HepG2 (cell line): ENCODE measurements around the gene TEAD3. TPM values are rescaled to one million over a fixed set of nuclear protein-coding genes. Genes with fewer than 3 reads are reported as not detected.

Experiments used
- CAMTA2 ChIP-seq: sonication (generic); formaldehyde crosslinking; IDR thresholded peaks from 2 replicates; pipeline ENCODE4 v1.4.0; 2020; ENCODE audit warnings: mild to moderate bottlenecking, missing genetic modification reagents, borderline replicate concordance
- ETV5 ChIP-seq: IDR thresholded peaks from 2 replicates; pipeline ENCODE4 v1.6.1; 2018; ENCODE audit warnings: missing biosample characterization, missing genetic modification reagents, inconsistent platforms, borderline replicate concordance
- KDM4B ChIP-seq: sonication (generic); formaldehyde crosslinking; IDR thresholded peaks from 2 replicates; pipeline ENCODE4 v1.4.0; 2020; ENCODE audit warnings: missing genetic modification reagents
- NCOA1 ChIP-seq: sonication (generic); formaldehyde crosslinking; IDR thresholded peaks from 2 replicates; pipeline ENCODE4 v1.9.0; 2021; ENCODE audit warnings: missing genetic modification reagents
- ONECUT2 ChIP-seq: sonication (generic); formaldehyde crosslinking; IDR thresholded peaks from 2 replicates; pipeline ENCODE4 v1.4.0; 2020; ENCODE audit warnings: missing genetic modification reagents
- SNAI1 ChIP-seq: sonication (generic); formaldehyde crosslinking; IDR thresholded peaks from 2 replicates; pipeline ENCODE4 v1.5.0; 2020; ENCODE audit warnings: mild to moderate bottlenecking, missing genetic modification reagents, borderline replicate concordance
- SOX5 ChIP-seq: IDR thresholded peaks from 2 replicates; pipeline ENCODE4 v1.6.1; 2016; ENCODE audit warnings: borderline replicate concordance
- THYN1 ChIP-seq: sonication (generic); formaldehyde crosslinking; IDR thresholded peaks from 2 replicates; pipeline ENCODE4 v1.8.1; 2023; ENCODE audit warnings: low read depth, mild to moderate bottlenecking, moderate library complexity, missing genetic modification reagents, borderline replicate concordance
- ZBTB8A ChIP-seq: sonication (generic); formaldehyde crosslinking; IDR thresholded peaks from 2 replicates; pipeline ENCODE4 v1.4.0; 2020; ENCODE audit warnings: mild to moderate bottlenecking, low read depth, missing genetic modification reagents, borderline replicate concordance
- ZHX2 ChIP-seq, 2 experiments: sonication (generic) in 1 of 2; formaldehyde crosslinking in 1 of 2; IDR thresholded peaks; 2 replicates each; pipeline versions ENCODE4 v1.6.1 to v1.9.0; 2014 to 2022; ENCODE audit warnings: antibody characterized with exemption in 1 of 2, borderline replicate concordance in 1 of 2, inconsistent platforms in 1 of 2, low read depth in 1 of 2, missing genetic modification reagents in 1 of 2
- ZNF124 ChIP-seq: sonication (generic); formaldehyde crosslinking; IDR thresholded peaks from 2 replicates; pipeline ENCODE4 v1.4.0; 2020; ENCODE audit warnings: missing genetic modification reagents
- ZNF281 ChIP-seq: sonication (generic); formaldehyde crosslinking; IDR thresholded peaks from 2 replicates; pipeline ENCODE4 v1.4.0; 2020; ENCODE audit warnings: missing genetic modification reagents, borderline replicate concordance
- ZNF3 ChIP-seq: IDR thresholded peaks from 2 replicates; pipeline ENCODE4 v1.7.0; 2017; ENCODE audit warnings: inconsistent platforms
- ZNF33A ChIP-seq: sonication (generic); formaldehyde crosslinking; IDR thresholded peaks from 2 replicates; pipeline ENCODE4 v1.5.1; 2020; ENCODE audit warnings: missing genetic modification reagents, mild to moderate bottlenecking, moderate library complexity, borderline replicate concordance
- ZNF430 ChIP-seq: sonication (generic); formaldehyde crosslinking; IDR thresholded peaks from 2 replicates; pipeline ENCODE4 v1.9.0; 2021; ENCODE audit warnings: mild to moderate bottlenecking, missing genetic modification reagents
- ZNF530 ChIP-seq: sonication (generic); formaldehyde crosslinking; IDR thresholded peaks from 2 replicates; pipeline ENCODE4 v1.5.0; 2020; ENCODE audit warnings: low read depth, mild to moderate bottlenecking, missing genetic modification reagents
- ZNF678 ChIP-seq: sonication (generic); formaldehyde crosslinking; IDR thresholded peaks from 2 replicates; pipeline ENCODE4 v1.4.0; 2020; ENCODE audit warnings: mild to moderate bottlenecking, missing genetic modification reagents
- ZNF879 ChIP-seq: sonication (generic); formaldehyde crosslinking; IDR thresholded peaks from 2 replicates; pipeline ENCODE4 v1.8.1; 2023; ENCODE audit warnings: missing genetic modification reagents
- ZNF891 ChIP-seq: sonication (generic); formaldehyde crosslinking; IDR thresholded peaks from 2 replicates; pipeline ENCODE4 v1.5.0; 2020; ENCODE audit warnings: mild to moderate bottlenecking, missing genetic modification reagents
- polyA plus RNA-seq, 8 experiments: library from polyadenylated mRNA; depleted of rRNA in 3 of 8; stranded (reverse) in 7 of 8; unstranded in 1 of 8; fragments of >200 nt; fragmentation: Illumina TruSeq in 4 of 8; extraction: Trizol in 4 of 8; gene quantifications; 2 replicates each; pipeline versions ENCODE4 v1.2.1 to v1.2.3, GENCODE V29; 2011 to 2016; ENCODE audit warnings: low read depth in 4 of 8, missing spikeins in 1 of 8, mixed read lengths in 1 of 8; ENCODE audit not compliant: insufficient read depth in 1 of 8
- total RNA-seq, 5 experiments: library from RNA; depleted of rRNA; stranded (reverse); fragments of >200 nt; fragmentation: Illumina TruSeq; extraction: Trizol; gene quantifications; 2 replicates each; pipeline ENCODE4 v1.2.3, GENCODE V29; 2016; ENCODE audit warnings: low read depth in 1 of 5

TEAD3 gene
- total and polyA plus RNA-seq, 2 of the 13 experiments (the other 11 are each of a cell fraction or from before 2014, with no cell fraction given), result 15.1 to 16.5 TPM

GRCh38 chr6:35428421-35429149, 68.3 kb downstream of the TEAD3 start (continued):
- TF ChIP-seq ZHX2 (IDR thresholded peaks at IDR 0.05; ENCODE audit: low read depth) (0 out of 2 replicates have a peak, but pooled peaks have one; percentile 36), ZHX2 (CRISPR knock-in tag; IDR thresholded peaks at IDR 0.05; ENCODE audit: borderline replicate concordance) (no peak), CAMTA2 (CRISPR knock-in tag) (no peak), NCOA1 (0 out of 2 replicates have a peak, but pooled peaks have one; percentile 41), ETV5 (CRISPR knock-in tag) (peak; percentile 54; the same call in 1 of the 2 replicates), ONECUT2 (CRISPR knock-in tag) (peak; percentile 75), ZBTB8A (CRISPR knock-in tag) (no peak), SNAI1 (CRISPR knock-in tag) (no peak), ZNF891 (CRISPR knock-in tag) (peak; percentile 46; the same call in 1 of the 2 replicates), ZNF530 (CRISPR knock-in tag) (no peak), ZNF430 (no peak), ZNF678 (CRISPR knock-in tag) (no peak), ZNF124 (CRISPR knock-in tag) (peak; percentile 61; the same call in 1 of the 2 replicates), KDM4B (CRISPR knock-in tag) (no peak), ZNF33A (no peak), ZNF3 (CRISPR knock-in tag) (no peak), THYN1 (CRISPR knock-in tag) (no peak), ZNF879 (no peak), ZNF281 (CRISPR knock-in tag) (peak; percentile 65; the same call in 1 of the 2 replicates), SOX5 (CRISPR knock-in tag) (peak; percentile 70)
